Renal cortical epithelial cell (primary cell): ENCODE data around the gene VEZF1. TPM values are rescaled to one million over a fixed set of nuclear protein-coding genes. Genes with fewer than 3 reads are reported as not detected.
A peak's percentile ranks its signal among the peaks of the same experiment; 100 is the strongest.

ENCODE experiments used
- DNase-seq: peaks from one replicate; pipeline ENCODE4 v3.0.0-alpha.2; 2011; ENCODE audit warnings: low read depth
- total RNA-seq: library from RNA; depleted of rRNA; stranded (reverse); fragments of >200 nt; gene quantifications from 2 replicates; pipeline ENCODE4 v1.2.3, GENCODE V29; 2014

Gene VEZF1, protein sequence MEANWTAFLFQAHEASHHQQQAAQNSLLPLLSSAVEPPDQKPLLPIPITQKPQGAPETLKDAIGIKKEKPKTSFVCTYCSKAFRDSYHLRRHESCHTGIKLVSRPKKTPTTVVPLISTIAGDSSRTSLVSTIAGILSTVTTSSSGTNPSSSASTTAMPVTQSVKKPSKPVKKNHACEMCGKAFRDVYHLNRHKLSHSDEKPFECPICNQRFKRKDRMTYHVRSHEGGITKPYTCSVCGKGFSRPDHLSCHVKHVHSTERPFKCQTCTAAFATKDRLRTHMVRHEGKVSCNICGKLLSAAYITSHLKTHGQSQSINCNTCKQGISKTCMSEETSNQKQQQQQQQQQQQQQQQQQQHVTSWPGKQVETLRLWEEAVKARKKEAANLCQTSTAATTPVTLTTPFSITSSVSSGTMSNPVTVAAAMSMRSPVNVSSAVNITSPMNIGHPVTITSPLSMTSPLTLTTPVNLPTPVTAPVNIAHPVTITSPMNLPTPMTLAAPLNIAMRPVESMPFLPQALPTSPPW
- 45.8 and 79.1 TPM in 2 replicates for total RNA-seq

DNA sequence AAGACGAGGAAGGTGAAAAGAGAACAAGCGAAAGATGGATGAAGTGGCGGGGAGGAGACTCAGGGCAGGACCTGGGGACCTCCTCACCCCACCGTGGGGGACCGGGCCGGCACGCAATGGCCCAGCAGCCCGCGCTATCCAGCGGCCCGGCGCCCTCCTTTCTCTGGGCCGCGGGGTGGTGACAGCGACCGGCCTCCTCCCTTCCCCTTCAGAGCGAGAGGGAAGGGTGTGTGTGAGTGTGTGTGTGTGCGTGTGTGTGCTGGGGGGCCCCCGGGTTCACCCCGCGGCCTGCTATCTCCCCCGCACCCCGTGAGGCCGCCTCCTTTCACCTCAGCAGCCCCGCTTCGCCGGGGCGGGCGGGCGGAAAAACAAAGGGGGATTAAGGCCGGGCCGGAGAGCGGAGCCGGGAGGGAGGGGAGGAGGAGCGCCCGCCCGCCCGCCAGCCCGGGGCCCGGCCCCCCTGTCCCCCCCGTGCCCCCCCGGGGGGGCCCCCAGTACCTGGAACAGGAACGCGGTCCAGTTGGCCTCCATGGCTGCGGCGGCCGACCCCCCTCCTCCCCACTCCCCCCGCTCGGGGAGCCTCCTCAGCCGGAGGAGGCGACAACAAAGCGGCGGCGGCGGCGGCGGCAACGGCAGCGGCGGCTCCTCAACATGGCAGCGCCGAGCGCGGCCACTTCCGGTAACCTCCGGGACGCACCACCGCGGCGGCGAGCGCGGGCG lies at the start of gene VEZF1:
TSS of gene VEZF1 (minus strand) at position 674 of the 720 bp plus-strand sequence. CDS start at position 531, 143 bp downstream.
- no peak for DNase-seq

- DNase-seq = no peak
Measured at GRCh38 chr17:58032691-58033415, 44.8 kb upstream of the VEZF1 start.

- no peak for DNase-seq
Measured at GRCh38 chr17:58028578-58028977, 40.5 kb upstream of the VEZF1 start.

DNA sequence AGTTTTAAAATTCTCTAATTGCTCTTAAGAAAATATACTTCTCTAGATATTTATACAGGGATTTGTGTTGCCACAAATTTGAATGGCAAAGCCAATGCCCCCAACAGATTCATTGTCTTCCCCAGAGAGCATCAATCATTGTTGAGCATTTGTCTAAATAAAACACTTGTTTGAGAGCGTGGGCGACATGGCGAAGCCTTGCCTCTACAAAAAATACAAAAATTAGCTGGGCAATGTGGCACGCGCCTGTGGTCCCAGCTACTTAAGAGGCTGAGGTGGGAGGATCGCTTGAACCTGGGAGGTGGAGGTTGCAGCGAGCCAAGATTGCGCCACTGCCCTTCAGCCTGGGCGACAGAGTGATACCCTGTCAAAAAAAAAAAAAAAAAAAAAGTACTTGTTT lies 32.3 kb upstream of the VEZF1 start:
- DNase-seq = no peak

DNA sequence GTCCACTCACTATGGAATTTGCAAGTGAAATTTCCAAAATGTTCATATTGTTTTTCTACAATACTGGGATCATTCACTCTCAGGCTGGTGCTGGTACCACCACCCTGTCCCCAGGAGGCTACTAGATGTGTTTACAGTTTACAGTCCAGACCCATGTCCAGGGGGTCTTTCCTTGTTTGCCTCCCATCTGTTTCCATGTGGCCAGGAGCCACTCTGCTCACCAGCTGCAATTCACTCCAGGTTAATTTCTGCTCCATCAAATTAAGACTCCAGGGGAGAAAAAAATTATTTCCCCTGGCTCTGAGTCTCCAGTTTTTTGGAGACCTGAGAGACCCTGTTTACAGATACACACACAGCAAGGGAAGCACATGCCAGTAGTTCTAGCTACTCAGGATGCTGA lies 31.5 kb upstream of the VEZF1 start:
- no peak for DNase-seq

DNA sequence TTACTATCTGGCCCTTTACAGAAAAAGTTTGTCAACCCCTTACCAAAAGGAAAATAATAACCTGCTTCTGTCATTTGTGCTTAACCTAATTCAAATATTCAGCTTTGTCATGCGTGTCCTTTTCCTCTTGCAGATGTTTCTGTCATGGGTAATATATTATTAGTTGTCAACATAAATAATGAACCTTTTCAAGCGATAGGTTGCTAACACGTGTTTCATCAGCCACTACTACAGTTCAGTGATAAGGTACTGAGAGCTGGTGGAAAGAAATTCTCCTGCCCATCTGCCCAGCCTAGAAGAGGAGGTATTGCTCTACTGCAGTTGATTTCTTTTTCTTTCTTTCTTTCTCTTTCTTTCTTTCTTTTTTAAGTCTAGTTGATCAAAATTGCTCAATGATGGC lies 31.0 kb upstream of the VEZF1 start:
- DNase-seq = no peak

DNA sequence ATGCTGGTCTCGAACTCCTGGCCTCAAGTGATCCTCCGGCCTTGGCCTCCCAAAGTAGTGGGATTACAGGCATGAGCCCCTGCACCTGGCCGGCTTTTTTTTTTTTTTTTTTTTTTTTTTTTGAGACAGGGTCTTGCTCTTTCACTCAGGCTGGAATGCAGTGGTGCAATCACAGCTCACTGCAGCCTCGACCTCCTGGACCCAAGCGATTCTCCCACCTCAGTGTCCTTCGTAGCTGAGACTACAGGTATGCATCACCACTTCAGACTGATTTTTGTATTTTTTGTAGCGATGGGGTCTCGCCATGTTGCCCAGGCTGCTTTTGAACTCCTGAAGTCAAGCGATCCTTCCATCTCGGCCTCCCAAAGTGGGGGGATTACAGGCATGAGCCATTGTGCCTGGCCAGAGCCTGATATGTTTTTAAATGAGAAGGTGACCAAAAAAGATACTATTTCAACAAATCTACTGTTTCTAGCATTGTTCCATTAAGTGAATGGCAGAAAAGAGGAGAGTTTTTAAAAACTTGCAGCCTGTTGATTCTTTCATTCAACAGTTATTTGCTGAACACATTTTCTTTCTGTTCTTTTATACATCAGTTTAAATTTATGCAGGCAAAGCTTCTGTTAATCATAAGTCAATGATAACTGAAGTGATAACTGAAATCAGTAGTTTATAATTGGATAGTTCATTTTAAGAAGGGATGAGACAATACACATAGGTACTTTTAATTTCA lies 22.2 kb upstream of the VEZF1 start:
- DNase-seq = no peak

GRCh38 chr17:58007781-58008706 lies 20.0 kb upstream of the VEZF1 start:
- DNase-seq = no peak

DNA sequence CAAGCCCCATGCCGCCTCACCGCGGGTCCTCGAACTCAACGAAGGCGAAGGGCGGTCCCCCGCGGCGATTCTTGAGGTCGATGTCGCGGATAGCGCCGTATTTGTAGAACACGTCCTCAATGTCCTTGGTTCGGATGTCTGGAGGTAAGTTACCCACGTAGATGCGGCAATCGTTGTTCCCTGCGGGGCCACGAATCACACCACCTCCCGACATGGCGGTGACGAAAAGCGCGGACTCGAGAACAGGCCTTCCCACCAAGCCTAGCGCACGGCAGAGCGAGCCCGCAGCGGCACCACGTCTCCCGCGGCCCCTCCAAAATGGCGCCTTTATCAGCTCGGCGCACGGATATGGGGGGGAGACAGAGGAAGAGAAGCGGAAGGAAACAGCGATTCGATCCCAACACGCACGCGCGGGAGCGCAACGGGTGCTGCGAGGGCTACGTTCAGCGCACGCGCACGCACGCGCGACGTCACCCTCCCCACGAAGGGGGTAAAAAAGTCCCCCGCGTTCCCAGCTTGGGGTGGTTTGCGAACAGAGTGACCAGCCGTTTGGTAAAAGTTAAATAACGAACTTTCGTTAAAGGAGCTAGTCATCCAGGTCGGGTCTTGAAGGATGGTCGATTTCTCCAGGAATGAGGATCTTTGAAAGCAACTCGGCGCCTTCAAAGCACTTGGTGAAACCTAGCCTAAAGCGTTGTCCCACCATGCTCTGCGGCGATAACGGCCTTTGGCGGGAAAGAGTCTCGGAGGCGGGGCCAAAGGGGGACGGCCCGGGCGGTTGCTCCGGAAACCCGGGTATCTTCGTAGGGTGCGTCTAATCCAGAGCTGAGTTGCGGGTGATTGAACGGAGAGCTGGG lies 19.1 kb upstream of the VEZF1 start, which contains the start of gene SRSF1:
TSS of gene SRSF1 (minus strand) at position 323 of the 857 bp plus-strand sequence. CDS start at position 214, 109 bp downstream.
- DNase-seq = peak; percentile 89

GRCh38 chr17:58006560-58006923 lies 18.5 kb upstream of the VEZF1 start:
- peak; percentile 49 for DNase-seq

DNA sequence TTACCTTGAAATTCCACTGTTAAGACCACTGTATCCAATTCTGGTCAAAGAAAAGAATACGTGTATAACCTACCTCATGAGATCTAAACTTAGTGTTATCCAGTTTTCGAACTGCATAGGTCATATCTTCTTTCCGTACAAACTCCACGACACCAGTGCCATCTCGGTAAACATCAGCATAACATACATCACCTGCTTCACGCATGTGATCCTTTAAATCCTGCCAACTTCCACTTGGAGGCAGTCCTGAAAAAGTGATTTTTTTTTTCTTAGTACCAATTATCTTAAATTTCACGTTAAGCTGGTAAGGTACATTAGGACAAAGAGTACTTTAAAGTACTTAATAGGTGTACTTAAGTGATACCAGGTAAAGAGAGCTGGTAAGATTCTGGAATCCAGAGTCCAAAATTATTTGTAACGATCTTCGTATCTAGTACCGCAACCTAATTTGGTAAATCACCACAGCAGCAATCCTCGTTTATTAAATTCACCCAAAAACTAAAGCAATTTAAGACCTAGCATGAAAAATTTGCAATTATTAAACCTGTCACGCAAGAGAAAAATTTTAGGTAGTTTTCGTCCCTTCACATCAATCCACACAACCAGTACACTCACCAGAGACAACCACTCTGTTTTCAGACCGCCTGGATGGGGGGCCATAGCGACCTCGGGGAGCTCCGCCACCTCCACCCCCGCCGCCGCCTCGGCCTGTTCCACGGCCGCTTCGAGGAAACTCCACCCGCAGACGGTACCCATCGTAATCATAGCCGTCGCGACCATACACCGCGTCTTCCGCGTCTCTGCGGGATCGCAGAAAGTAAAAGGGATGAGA lies 17.9 kb upstream of the VEZF1 start:
- no peak for DNase-seq

- DNase-seq = no peak
Measured at GRCh38 chr17:58005031-58005727, 17.1 kb upstream of the VEZF1 start.

DNA sequence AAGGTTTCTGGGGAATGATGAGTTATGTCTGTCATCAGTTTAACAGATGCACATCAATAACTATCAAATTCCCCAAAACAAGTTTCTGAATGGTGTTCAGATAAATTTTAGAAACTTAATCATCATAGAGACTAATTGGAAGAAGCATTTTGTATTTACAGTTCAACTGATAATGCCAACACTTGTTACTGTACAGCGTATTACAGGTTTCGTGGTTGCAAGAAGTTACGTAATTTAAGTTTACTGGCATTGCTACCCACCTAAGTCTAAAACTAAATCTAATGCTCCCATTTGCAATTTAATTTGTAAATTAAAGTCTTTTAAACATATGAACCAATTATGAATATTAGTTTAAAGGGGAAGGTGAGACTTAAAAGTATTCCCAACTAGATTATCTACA lies 16.0 kb upstream of the VEZF1 start:
- no peak for DNase-seq

GRCh38 chr17:58002973-58003372 lies 14.9 kb upstream of the VEZF1 start:
- DNase-seq = no peak

GRCh38 chr17:58002154-58002948 lies 14.3 kb upstream of the VEZF1 start:
- DNase-seq = no peak

DNA sequence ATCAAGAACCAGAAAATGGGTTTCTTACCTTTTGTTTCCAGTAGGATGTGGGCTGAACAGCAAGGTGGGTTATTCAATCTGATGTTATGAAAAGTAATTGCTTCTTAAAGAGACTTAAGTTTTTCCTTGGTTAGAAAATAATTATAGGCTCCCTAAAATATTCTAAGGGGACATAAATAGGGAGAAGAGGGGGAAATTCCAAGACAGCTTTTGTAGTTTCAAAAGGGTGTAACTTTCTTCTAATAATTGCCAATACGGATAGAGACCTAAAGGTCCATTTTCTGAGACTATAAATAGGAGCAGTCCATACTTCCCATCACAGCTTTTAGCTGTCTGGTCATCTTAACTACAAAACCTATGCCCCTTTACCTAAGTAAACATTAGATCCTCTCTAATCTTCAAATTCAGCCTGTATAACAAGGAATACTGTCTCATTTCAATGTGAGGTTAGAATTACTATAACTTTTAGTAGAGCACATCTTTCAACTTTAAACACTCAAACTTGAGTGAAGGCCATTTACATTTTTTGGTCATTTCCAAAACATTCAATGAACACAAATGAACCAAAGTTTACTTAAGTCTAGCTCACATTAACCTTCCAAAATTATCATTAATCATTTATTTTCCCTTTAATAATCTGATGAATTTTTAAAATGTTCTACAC lies 13.5 kb upstream of the VEZF1 start:
- no peak for DNase-seq
